Smooth muscle cell of the brain vasculature (primary cell): ENCODE measurements around the gene LMF1.
"Not testable (repeated sequence)": the region's sequence is repeated elsewhere in the genome, so short reads cannot be mapped to it uniquely, and the experiment has no call there.

Experiments used
- DNase-seq: peaks from one replicate; pipeline ENCODE4 v3.0.0-alpha.2; 2012; ENCODE audit warnings: low read depth, low spot score

LMF1 gene

DNA sequence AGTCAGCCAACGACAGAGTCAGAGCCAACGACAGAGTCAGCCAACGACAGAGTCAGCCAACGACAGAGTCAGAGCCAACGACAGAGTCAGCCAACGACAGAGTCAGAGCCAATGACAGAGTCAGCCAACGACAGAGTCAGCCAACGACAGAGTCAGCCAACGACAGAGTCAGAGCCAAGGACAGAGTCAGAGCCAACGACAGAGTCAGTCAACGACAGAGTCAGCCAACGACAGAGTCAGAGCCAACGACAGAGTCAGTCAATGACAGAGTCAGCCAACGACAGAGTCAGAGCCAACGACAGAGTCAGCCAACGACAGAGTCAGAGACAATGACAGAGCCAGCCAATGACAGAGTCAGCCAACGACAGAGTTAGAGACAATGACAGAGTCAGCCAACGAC lies 22.0 kb downstream of the LMF1 start:
- not testable (repeated sequence) for DNase-seq

DNA sequence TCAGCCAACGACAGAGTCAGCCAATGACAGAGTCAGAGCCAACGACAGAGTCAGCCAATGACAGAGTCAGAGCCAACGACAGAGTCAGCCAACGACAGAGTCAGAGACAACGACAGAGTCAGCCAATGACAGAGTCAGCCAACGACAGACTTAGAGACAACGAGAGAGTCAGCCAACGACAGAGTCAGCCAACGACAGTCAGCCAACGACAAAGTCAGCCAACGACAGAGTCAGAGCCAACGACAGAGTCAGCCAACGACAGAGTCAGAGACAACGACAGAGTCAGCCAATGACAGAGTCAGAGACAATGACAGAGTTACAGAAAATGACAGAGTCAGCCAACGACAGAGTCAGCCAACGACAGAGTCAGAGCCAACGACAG lies 22.9 kb downstream of the LMF1 start:
- not testable (repeated sequence) for DNase-seq

- no peak for DNase-seq
These were observed 23.4 kb downstream of the LMF1 start for GRCh38 chr16:947255-947921.

- no peak for DNase-seq
These were observed 24.8 kb downstream of the LMF1 start for GRCh38 chr16:946048-946395.

DNA sequence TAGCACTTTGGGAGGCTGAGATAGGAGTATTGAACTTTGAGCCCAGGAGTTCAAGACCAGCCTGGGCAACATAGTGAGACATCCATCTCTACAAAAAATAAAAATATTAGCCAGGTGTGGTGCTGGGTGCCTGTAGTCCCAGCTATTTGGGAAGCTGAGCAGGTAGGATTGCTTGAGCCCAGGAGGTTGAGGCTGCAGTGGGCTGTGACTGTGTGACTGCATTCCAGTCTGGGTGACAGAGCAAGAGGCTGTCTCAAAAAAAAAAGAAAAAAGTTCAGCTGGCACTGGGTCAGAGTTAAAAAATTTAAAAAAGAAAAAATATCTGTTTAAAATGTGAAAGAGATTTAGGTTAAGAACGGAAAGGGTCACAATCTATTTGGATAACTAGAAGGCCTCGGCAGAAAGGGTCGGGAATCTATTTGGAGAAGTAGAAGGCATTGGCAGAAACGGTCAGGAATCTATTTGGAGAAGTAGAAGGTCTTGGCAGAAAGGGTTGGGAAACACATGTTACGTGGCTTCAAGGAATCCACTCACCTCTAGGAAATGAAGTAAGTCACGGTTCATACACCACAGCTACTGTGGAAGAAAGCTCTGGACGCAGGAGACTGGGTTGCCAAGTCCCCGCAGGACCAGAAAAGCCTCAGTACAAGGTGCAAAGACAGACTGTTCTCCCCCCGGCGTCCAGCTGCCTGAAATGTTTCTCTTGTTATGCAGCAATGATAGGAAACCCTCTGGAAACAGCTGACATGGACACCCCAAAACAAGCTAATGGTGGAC lies 25.3 kb downstream of the LMF1 start:
- DNase-seq = no peak

GRCh38 chr16:943971-944370 lies 26.8 kb downstream of the LMF1 start:
- DNase-seq = no peak

DNA sequence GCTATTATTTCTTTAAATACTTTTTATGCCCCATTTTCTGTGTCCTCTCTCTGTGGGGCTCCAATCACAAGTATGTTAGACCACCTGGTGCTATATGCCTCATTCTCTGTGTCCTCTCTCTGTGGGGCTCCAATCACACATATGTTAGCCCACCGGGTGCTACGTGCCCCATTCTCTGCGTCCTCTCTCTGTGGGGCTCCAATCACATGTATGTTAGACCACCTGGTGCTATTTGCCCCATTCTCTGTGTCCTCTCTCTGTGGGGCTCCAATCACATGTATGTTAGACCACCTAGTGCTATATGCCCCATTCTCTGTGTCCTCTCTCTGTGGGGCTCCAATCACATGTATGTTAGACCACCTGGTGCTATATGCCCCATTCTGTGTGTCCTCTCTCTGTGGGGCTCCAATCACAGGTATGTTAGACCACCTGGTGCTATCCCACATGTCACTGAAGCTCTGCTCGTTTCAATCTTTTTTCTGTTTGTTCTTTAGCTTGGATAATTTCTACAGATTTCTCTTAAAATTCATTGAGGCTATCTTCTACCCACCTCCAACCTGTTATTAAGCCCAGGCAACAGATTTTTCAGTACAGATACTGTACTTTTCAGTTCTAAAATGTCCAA lies 28.2 kb downstream of the LMF1 start:
- no peak for DNase-seq

GRCh38 chr16:939941-940340 lies 30.8 kb downstream of the LMF1 start:
- no peak for DNase-seq

DNA sequence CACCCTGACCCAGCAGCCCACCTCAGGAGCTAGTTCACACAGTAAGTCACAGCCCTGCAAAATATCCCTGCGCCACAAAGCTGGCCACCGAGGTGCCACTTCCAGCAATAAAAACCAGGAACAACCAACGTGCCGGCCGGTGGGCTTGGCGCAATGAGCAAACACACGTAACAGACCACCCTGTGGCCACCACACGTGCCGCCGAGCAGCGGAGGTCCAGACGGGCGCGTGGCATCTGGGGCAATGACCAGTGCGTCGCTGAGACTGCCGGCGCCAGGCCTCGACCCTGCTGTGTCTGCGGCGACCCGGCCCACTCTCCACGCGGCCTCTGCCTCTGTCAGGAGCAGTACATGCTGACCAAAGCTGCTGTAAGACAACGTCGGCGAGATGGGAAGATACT lies 31.5 kb downstream of the LMF1 start:
- DNase-seq = no peak

- no peak for DNase-seq
These were observed 32.0 kb downstream of the LMF1 start for GRCh38 chr16:938752-939151.

GRCh38 chr16:938136-938535 lies 32.6 kb downstream of the LMF1 start:
- no peak for DNase-seq

DNA sequence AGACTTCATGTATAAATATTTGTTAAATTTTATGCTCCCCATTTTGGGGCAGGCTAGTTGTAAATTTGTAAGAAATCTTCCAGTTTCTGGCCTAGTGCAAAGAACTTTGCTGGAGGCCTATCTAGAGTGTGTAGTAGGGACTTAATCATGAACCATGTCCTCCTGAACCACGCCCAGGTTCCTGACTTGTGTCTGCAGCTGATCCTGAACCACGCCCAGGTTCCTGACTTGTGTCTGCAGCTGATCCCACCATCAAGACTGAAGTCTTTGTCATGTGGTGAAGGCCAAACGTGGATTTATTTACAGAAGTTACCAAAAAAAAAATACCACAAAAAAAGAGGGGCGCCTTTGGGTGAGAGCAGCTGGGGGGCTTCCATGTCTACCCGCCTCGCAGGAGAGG lies 33.1 kb downstream of the LMF1 start:
- DNase-seq = no peak

- no peak for DNase-seq
These were observed 33.5 kb downstream of the LMF1 start for GRCh38 chr16:937311-937710.

GRCh38 chr16:935684-936083 lies 35.1 kb downstream of the LMF1 start:
- no peak for DNase-seq

- DNase-seq = no peak
These were observed 36.6 kb downstream of the LMF1 start for GRCh38 chr16:934178-934577.

DNA sequence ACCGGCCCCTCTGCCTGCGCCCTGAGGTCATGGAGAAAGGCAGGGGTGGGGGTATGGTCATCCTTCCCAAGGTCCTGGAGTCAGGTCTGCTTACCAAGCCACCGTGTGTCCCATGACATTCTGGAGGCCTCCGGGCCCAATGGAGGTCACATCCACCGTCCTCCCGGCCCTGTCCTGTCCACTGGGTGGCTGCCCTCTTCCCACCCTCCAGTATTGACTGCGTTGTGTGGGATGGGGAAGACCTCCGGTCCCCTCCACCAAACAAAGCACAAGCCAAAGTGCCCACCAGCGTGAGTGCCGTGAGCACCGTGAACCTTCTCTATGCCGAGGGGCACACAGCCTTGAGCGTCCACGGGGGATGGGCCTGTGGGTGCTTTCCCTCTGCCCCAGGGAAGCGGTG lies 37.2 kb downstream of the LMF1 start:
- no peak for DNase-seq

DNA sequence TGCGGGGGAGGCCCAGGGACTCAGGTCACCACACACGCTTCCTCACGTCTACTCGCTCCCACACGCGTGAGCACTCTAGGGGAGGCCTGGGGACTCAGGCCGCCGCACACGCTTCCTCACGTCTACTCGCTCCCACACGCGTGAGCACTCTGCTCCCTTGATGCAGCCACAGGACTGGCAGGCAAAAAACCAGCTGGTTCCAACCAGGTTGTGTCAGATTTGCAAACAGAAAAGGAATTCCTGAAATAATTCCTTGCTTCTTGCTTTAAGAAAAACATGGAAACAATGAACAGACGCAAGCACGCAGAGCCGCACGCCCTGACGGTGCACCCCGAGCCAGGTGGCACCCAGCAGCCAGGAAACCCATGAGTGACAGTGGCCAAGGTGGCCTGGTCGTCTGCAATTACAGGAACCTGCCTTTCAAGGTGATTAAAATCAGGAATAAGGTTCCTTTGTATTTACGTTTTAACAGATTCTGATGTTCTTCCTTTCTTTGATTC lies 37.9 kb downstream of the LMF1 start:
- no peak for DNase-seq

DNA sequence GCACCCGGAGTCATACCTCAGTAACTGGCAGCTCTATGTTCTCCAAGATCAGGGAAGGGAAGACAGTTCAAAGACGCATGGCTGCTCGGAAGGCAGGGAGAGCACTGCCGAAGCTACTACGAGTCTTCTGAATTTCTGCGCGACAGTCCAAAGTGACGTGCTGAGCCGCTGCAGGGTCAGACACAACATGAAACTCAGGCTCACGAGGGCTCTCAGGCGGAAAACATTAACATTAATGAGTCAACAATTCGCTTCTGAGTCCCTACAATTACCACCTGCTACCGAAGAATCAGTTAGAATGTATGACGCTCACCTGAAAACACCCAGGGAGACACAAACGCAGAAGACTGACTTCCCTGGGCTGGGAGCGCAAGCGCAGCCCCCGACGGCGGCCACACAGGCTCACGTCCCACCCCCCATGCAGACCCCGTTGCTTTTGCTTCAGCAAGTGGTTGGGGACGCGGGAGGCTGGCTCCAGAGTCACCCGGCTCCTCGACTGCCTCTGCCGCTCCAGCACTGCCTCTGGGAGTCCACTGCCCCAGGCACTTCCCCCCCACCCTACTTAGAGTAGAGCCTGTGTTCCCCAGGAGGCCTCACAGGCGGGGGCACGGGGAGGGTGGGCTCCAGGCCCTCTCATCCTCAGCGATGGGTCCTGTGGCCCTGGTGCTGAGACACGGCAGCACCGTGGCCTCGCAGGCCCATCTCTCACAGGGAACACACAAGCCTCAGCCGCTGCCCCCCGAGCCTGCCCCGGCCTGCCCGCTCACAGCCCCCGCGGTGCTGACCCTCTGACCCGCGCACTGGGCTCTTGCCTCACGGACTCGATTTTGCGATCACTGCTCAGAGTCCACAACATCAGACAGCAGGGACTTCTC lies 38.9 kb downstream of the LMF1 start:
- no peak for DNase-seq

DNA sequence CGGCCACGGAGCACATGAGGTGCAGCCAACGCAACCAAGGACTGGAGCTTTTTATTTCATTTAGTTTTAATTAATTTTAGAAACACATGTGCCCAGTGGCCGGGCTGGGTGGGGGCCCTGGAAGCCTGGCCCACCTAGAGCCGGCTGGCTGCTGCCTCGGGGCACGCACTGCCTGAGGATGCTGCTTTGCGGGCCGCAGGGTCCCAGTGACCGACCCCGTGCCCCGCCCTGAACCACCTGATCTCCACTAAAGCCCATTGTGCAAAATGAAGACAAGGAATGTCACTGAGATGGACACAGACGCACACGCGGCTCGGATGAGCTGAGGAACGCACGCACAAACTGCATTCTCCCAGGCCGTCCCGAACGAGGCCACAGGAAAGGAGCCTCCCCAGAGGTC lies 39.6 kb downstream of the LMF1 start:
- DNase-seq = no peak

GRCh38 chr16:930511-930910 lies 40.3 kb downstream of the LMF1 start:
- no peak for DNase-seq

DNA sequence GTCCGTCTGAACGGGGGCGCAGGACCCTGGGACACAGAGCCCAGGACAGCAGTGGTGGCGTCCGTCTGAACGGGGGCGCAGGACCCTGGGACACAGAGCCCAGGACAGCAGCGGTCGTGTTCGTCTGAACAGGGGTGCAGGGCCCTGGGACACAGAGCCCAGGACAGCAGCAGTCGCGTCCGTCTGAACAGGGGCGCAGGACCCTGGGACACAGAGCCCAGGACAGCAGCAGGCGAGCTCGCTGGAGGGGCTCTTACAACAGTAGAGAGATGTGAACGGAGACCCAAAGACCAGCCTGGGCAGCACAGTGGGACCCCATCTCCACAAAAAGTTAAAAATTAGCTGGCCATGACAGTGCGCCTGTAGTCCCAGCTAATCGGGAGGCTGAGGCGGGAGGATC lies 40.7 kb downstream of the LMF1 start:
- no peak for DNase-seq
